Neutrophil (primary cell): ENCODE measurements around the gene CEP41.

ENCODE experiments used
- H3K27ac ChIP-seq: fragments of 200-600 bp; sonication (generic); 2 replicates; pipeline ENCODE4 v1.5.1; 2016; ENCODE audit warnings: mild to moderate bottlenecking, moderate library complexity
- H3K27me3 ChIP-seq: fragments of 200-600 bp; sonication (generic); 2 replicates; pipeline ENCODE4 v1.6.0; 2016; ENCODE audit warnings: mild to moderate bottlenecking
- H3K36me3 ChIP-seq: fragments of 200-600 bp; sonication (generic); 2 replicates; pipeline ENCODE4 v1.5.1; 2017
- H3K4me1 ChIP-seq, 2 experiments: fragments of 200-600 bp in 1 of 2; sonication (generic) in 1 of 2; 1 replicate in 1 of 2; 2 replicates in 1 of 2; pipeline versions ENCODE4 v1.5.1 to v1.6.1; 2013 to 2016; ENCODE audit warnings: low read depth in 1 of 2, low read length in 1 of 2, mild to moderate bottlenecking in 1 of 2, moderate library complexity in 1 of 2; ENCODE audit not compliant: control insufficient read depth in 1 of 2, insufficient read depth in 1 of 2
- H3K4me3 ChIP-seq, 2 experiments: fragments of 200-600 bp in 1 of 2; sonication (generic) in 1 of 2; 1 replicate in 1 of 2; 2 replicates in 1 of 2; pipeline ENCODE4 v1.5.1; 2013 to 2016; ENCODE audit warnings: low read depth in 1 of 2, low read length in 1 of 2, mild to moderate bottlenecking in 1 of 2, moderate library complexity in 1 of 2
- H3K9me3 ChIP-seq: fragments of 200-600 bp; sonication (generic); 2 replicates; pipeline ENCODE4 v1.5.1; 2016
- TF ChIP-seq, protein P1 (sequence below): fragments of 200-600 bp; sonication (generic); IDR thresholded peaks from 2 replicates; pipeline ENCODE4 v1.5.1; 2016; ENCODE audit warnings: antibody characterized with exemption

Gene CEP41

GRCh38 chr7:130444234-130444633, 3.4 kb upstream of the CEP41 start:
- Histone ChIP-seq H3K4me3 (no peak overlapping the region), H3K27ac (no peak overlapping the region), H3K36me3 (no peaks in the 10 kb centered on the region), H3K27me3 (no peaks in the 10 kb centered on the region), H3K9me3 (no peaks in the 10 kb centered on the region), H3K4me1 (peaks cover 5 to 6% of the 10 kb centered on the region in 2 experiments)
- TF ChIP-seq, protein P1, sequence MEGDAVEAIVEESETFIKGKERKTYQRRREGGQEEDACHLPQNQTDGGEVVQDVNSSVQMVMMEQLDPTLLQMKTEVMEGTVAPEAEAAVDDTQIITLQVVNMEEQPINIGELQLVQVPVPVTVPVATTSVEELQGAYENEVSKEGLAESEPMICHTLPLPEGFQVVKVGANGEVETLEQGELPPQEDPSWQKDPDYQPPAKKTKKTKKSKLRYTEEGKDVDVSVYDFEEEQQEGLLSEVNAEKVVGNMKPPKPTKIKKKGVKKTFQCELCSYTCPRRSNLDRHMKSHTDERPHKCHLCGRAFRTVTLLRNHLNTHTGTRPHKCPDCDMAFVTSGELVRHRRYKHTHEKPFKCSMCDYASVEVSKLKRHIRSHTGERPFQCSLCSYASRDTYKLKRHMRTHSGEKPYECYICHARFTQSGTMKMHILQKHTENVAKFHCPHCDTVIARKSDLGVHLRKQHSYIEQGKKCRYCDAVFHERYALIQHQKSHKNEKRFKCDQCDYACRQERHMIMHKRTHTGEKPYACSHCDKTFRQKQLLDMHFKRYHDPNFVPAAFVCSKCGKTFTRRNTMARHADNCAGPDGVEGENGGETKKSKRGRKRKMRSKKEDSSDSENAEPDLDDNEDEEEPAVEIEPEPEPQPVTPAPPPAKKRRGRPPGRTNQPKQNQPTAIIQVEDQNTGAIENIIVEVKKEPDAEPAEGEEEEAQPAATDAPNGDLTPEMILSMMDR = no peak

- Histone ChIP-seq H3K4me3 (no peak overlapping the region), H3K9me3 (no peaks in the 10 kb centered on the region), H3K4me1 (peaks cover 5 to 6% of the 10 kb centered on the region in 2 experiments), H3K27me3 (no peaks in the 10 kb centered on the region), H3K27ac (no peak overlapping the region), H3K36me3 (no peaks in the 10 kb centered on the region)
- TF ChIP-seq, protein P1 = no peak
Measured at GRCh38 chr7:130442601-130443000, 1.8 kb upstream of the CEP41 start.

DNA sequence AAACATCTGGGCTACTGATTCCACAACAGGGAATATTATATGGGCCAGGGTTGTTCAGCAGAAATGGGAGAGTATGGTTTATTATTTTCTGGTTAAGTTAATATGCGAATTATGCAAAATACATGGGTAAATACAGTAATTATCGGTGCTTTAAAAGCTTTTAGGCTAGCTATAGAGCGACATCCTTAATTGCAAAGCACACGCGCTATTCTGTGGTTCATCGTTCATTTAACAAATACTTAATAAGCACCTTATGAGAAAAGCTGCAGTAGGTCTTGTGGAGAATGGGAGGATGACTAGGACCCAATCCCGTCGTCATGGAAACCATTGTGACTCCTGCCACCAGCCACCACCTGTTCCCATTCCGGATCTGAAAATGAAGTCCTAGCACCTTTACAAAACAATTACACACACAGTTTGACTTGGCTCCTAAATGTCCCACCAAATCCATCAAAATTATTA, 623 bp upstream of the CEP41 start:
- TF ChIP-seq, protein P1 = no peak
- H3K27me3 ChIP-seq = no peaks in the 10 kb centered on the region
- peak overlapping the region; percentile 42 for H3K27ac ChIP-seq
- H3K4me1 ChIP-seq = peaks cover 5 to 6% of the 10 kb centered on the region in 2 experiments
- no peaks in the 10 kb centered on the region for H3K36me3 ChIP-seq
- H3K4me3 ChIP-seq = peak overlapping the region; percentile 69 to 81
- H3K9me3 ChIP-seq = no peaks in the 10 kb centered on the region

GRCh38 chr7:130436253-130436652, 4.6 kb downstream of the CEP41 start:
- TF ChIP-seq, protein P1 = no peak
- H3K27ac ChIP-seq = no peak overlapping the region
- no peaks in the 10 kb centered on the region for H3K36me3 ChIP-seq
- H3K4me3 ChIP-seq = no peak overlapping the region
- H3K27me3 ChIP-seq = no peaks in the 10 kb centered on the region
- peaks cover 17 to 29% of the 10 kb centered on the region in 2 experiments for H3K4me1 ChIP-seq
- no peaks in the 10 kb centered on the region for H3K9me3 ChIP-seq

GRCh38 chr7:130435311-130435854, 5.4 kb downstream of the CEP41 start:
- Histone ChIP-seq H3K9me3 (no peaks in the 10 kb centered on the region), H3K36me3 (no peaks in the 10 kb centered on the region), H3K27me3 (no peaks in the 10 kb centered on the region), H3K4me1 (peaks cover 19 to 30% of the 10 kb centered on the region in 2 experiments), H3K4me3 (no peak overlapping the region), H3K27ac (no peak overlapping the region)
- TF ChIP-seq, protein P1 = no peak
